ENCODE data around the gene TAP1. TPM values are rescaled to one million over a fixed set of nuclear protein-coding genes. Genes with fewer than 3 reads are reported as not detected.

Gene TAP1
- total RNA-seq, 6 experiments from 2014 or later: 7.7 to 24.9 (median 17.8) TPM

GRCh38 chr6:32867022-32867477 lies 13.5 kb upstream of the TAP1 start:
- H3K27me3 ChIP-seq: no peaks in the 10 kb centered on the region
- no peak overlapping the region for H3K4me3 ChIP-seq
- no peak overlapping the region for H3K27ac ChIP-seq
- 48% methylated on average over 3 of the region's 3 CpGs for WGBS (ENCODE audit: insufficient coverage, low coverage, low lambda C conversion rate, missing lambda C conversion rate)
- ATAC-seq: peak in 2 of 4 donors; percentile 39 to 51
- H3K4me1 ChIP-seq: no peaks in the 10 kb centered on the region
- H3K9me3 ChIP-seq: no peaks in the 10 kb centered on the region
- H3K36me3 ChIP-seq: no peaks in the 10 kb centered on the region
- intact Hi-C loops (cut with DNase I): no loop called here
- no peak for TF ChIP-seq CTCF (IDR thresholded peaks at IDR 0.05)
- TF ChIP-seq POLR2A (IDR thresholded peaks at IDR 0.05): no peak
- no peak for DNase-seq

GRCh38 chr6:32865724-32866443 lies 12.4 kb upstream of the TAP1 start:
- H3K36me3 ChIP-seq: no peaks in the 10 kb centered on the region
- H3K4me1 ChIP-seq: no peaks in the 10 kb centered on the region
- no peaks in the 10 kb centered on the region for H3K9me3 ChIP-seq
- H3K27ac ChIP-seq: no peak overlapping the region
- no peak for ATAC-seq
- 57% methylated on average over 9 of the region's 10 CpGs for WGBS (ENCODE audit: insufficient coverage, low coverage, low lambda C conversion rate, missing lambda C conversion rate)
- TF ChIP-seq POLR2A (IDR thresholded peaks at IDR 0.05) (no peak), CTCF (IDR thresholded peaks at IDR 0.05) (no peak)
- intact Hi-C loops (cut with DNase I): no loop called here
- no peak for DNase-seq
- H3K4me3 ChIP-seq: no peak overlapping the region
- H3K27me3 ChIP-seq: no peaks in the 10 kb centered on the region

GRCh38 chr6:32862725-32863124 lies 9.2 kb upstream of the TAP1 start:
- no peak overlapping the region for H3K27ac ChIP-seq
- 53% methylated on average over 3 of the region's 3 CpGs for WGBS (ENCODE audit: insufficient coverage, low coverage, low lambda C conversion rate, missing lambda C conversion rate)
- H3K4me3 ChIP-seq: no peak overlapping the region
- intact Hi-C loops (cut with DNase I): no loop called here
- H3K4me1 ChIP-seq: no peaks in the 10 kb centered on the region
- TF ChIP-seq POLR2A (IDR thresholded peaks at IDR 0.05): no peak
- H3K9me3 ChIP-seq: no peaks in the 10 kb centered on the region
- no peaks in the 10 kb centered on the region for H3K27me3 ChIP-seq
- DNase-seq (no peak), ATAC-seq (no peak)
- H3K36me3 ChIP-seq: peaks cover 0 to 20% (median 3%) of the 10 kb centered on the region in 4 donors

- intact Hi-C loops (cut with DNase I): no loop called here
- 85% methylated on average over 1 of the region's 1 CpG for WGBS (ENCODE audit: insufficient coverage, low coverage, low lambda C conversion rate, missing lambda C conversion rate)
- H3K27ac ChIP-seq: no peak overlapping the region
- H3K27me3 ChIP-seq: no peaks in the 10 kb centered on the region
- H3K4me3 ChIP-seq: no peak overlapping the region
- no peak for ATAC-seq
- no peak for DNase-seq
- H3K36me3 ChIP-seq: peaks cover 0 to 26% (median 3%) of the 10 kb centered on the region in 4 donors
- TF ChIP-seq POLR2A (IDR thresholded peaks at IDR 0.05): no peak
- no peak for TF ChIP-seq CTCF (IDR thresholded peaks at IDR 0.05)
- no peaks in the 10 kb centered on the region for H3K4me1 ChIP-seq
- H3K9me3 ChIP-seq: no peaks in the 10 kb centered on the region
Measured at GRCh38 chr6:32860674-32861073, 7.2 kb upstream of the TAP1 start.

GRCh38 chr6:32858194-32858593 lies 4.7 kb upstream of the TAP1 start:
- Histone ChIP-seq H3K27ac (no peak overlapping the region), H3K9me3 (no peaks in the 10 kb centered on the region), H3K4me1 (peaks cover 0 to 8% (median 2%) of the 10 kb centered on the region in 4 donors), H3K4me3 (no peak overlapping the region), H3K27me3 (no peaks in the 10 kb centered on the region), H3K36me3 (peaks cover 0 to 26% (median 3%) of the 10 kb centered on the region in 4 donors)
- no peak for TF ChIP-seq CTCF (IDR thresholded peaks at IDR 0.05)
- no peak for TF ChIP-seq POLR2A (IDR thresholded peaks at IDR 0.05)
- WGBS (ENCODE audit: insufficient coverage, low coverage, low lambda C conversion rate, missing lambda C conversion rate): 82% methylated on average over 4 of the region's 5 CpGs
- no peak for ATAC-seq
- intact Hi-C loops (cut with DNase I): no loop called here
- DNase-seq: no peak
